ENCODE data around the gene PIGN. TPM values are rescaled to one million over a fixed set of nuclear protein-coding genes. Genes with fewer than 3 reads are reported as not detected.

The PIGN gene
- total RNA-seq, 1 experiment from 2014 or later: 52.5 TPM

- CTCF ChIA-PET: interaction anchor here (0.6 to 1.4 kb wide), 6 partner anchors 10 to 629 kb away, joined by 3 to 9 read pairs (median 4); no protein-coding TSS in a partner anchor
- no peak overlapping the region for H3K27ac Mint-ChIP-seq (ENCODE audit: unreplicated experiment)
- DNase-seq: peak; percentile 72
- intact Hi-C loops (cut with micrococcal nuclease; ENCODE audit: unreplicated experiment): loop anchor here (1.0 kb wide), 4 partner anchors 495 to 809 kb away; no protein-coding TSS in a partner anchor
- no peaks in the 10 kb centered on the region for H3K27me3 Mint-ChIP-seq (ENCODE audit: unreplicated experiment)
- no peak overlapping the region for H3K4me3 Mint-ChIP-seq (ENCODE audit: low read depth, unreplicated experiment)
- no peaks in the 10 kb centered on the region for H3K36me3 Mint-ChIP-seq (ENCODE audit: insufficient read depth, unreplicated experiment)
- TF ChIP-seq, protein P1, sequence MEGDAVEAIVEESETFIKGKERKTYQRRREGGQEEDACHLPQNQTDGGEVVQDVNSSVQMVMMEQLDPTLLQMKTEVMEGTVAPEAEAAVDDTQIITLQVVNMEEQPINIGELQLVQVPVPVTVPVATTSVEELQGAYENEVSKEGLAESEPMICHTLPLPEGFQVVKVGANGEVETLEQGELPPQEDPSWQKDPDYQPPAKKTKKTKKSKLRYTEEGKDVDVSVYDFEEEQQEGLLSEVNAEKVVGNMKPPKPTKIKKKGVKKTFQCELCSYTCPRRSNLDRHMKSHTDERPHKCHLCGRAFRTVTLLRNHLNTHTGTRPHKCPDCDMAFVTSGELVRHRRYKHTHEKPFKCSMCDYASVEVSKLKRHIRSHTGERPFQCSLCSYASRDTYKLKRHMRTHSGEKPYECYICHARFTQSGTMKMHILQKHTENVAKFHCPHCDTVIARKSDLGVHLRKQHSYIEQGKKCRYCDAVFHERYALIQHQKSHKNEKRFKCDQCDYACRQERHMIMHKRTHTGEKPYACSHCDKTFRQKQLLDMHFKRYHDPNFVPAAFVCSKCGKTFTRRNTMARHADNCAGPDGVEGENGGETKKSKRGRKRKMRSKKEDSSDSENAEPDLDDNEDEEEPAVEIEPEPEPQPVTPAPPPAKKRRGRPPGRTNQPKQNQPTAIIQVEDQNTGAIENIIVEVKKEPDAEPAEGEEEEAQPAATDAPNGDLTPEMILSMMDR (IDR thresholded peaks at IDR 0.05; ENCODE audit: unreplicated experiment): peak; percentile 85
- no peaks in the 10 kb centered on the region for H3K9me3 Mint-ChIP-seq (ENCODE audit: low read depth, unreplicated experiment)
- BruUV-seq (replicated peaks): no TSS peak
- H3K4me1 Mint-ChIP-seq (ENCODE audit: low read depth, unreplicated experiment): no peaks in the 10 kb centered on the region
Observed at GRCh38 chr18:62131301-62131909, 55.5 kb downstream of the PIGN start.

DNA sequence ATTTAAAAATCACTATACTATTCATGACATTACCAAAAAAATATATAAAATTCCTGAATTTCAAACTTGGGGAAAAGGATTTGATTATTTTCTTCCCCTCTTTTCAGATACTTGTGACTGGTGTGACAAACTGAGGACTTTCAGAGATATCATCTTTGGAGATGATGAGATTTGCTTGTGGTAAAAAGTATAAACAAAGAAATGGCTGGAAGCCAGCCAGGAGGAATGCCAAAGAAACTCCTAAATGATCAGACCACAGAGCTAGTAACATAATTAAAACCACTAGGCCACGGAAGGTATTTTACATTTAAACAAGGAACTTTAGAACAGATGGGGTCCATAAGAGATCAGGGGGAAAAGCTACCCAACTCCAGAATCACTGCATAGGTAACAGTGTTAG is 58.7 kb downstream of the PIGN start:
- TF ChIP-seq, protein P1 (IDR thresholded peaks at IDR 0.05; ENCODE audit: unreplicated experiment): no peak
- Mint-ChIP-seq H3K36me3 (ENCODE audit: insufficient read depth, unreplicated experiment) (no peaks in the 10 kb centered on the region), H3K9me3 (ENCODE audit: low read depth, unreplicated experiment) (no peaks in the 10 kb centered on the region), H3K4me3 (ENCODE audit: low read depth, unreplicated experiment) (no peak overlapping the region), H3K27ac (ENCODE audit: unreplicated experiment) (no peak overlapping the region), H3K27me3 (ENCODE audit: unreplicated experiment) (no peaks in the 10 kb centered on the region), H3K4me1 (ENCODE audit: low read depth, unreplicated experiment) (no peaks in the 10 kb centered on the region)
- CTCF ChIA-PET: no interaction called here
- intact Hi-C loops (cut with micrococcal nuclease; ENCODE audit: unreplicated experiment): loop anchor here (10.0 kb wide), 1 partner anchor 213 kb away; no protein-coding TSS in a partner anchor
- no TSS peak for BruUV-seq (replicated peaks)
- DNase-seq: no peak

DNA sequence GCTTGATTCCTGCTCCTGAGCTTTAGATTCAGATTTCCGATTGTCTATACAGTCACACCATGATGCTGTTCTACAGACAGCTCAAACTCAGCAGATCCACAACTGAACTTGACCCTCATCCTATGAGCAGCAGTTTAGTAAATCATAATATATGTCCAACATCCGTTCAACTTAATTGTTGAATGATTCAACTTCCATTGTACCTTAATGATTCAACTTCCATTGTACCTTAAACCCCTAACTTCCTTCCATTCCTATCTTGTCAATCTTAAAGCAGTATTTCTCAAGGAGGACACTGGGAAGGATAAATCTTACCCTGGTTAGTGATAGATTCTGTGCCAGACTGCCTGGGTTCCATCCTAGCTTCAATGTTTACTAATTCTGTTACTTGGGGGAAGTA is 60.1 kb downstream of the PIGN start:
- no peak overlapping the region for H3K4me3 Mint-ChIP-seq (ENCODE audit: low read depth, unreplicated experiment)

GRCh38 chr18:62125702-62126101 is 61.2 kb downstream of the PIGN start:
- no peaks in the 10 kb centered on the region for H3K36me3 Mint-ChIP-seq (ENCODE audit: insufficient read depth, unreplicated experiment)
- no TSS peak for BruUV-seq (replicated peaks)
- no peak overlapping the region for H3K4me3 Mint-ChIP-seq (ENCODE audit: low read depth, unreplicated experiment)
- intact Hi-C loops (cut with micrococcal nuclease; ENCODE audit: unreplicated experiment): loop anchor here (10.0 kb wide), 1 partner anchor 211 kb away; no protein-coding TSS in a partner anchor
- H3K27me3 Mint-ChIP-seq (ENCODE audit: unreplicated experiment): no peaks in the 10 kb centered on the region
- peaks cover 10% of the 10 kb centered on the region for H3K4me1 Mint-ChIP-seq (ENCODE audit: low read depth, unreplicated experiment)
- no peak for DNase-seq
- TF ChIP-seq, protein P1 (IDR thresholded peaks at IDR 0.05; ENCODE audit: unreplicated experiment): no peak
- no peaks in the 10 kb centered on the region for H3K9me3 Mint-ChIP-seq (ENCODE audit: low read depth, unreplicated experiment)
- CTCF ChIA-PET: no interaction called here
- H3K27ac Mint-ChIP-seq (ENCODE audit: unreplicated experiment): no peak overlapping the region

More for the DNA sequence above, 60.1 kb downstream of the PIGN start:
- Mint-ChIP-seq H3K36me3 (ENCODE audit: insufficient read depth, unreplicated experiment) (no peaks in the 10 kb centered on the region), H3K27me3 (ENCODE audit: unreplicated experiment) (no peaks in the 10 kb centered on the region), H3K27ac (ENCODE audit: unreplicated experiment) (no peak overlapping the region), H3K4me1 (ENCODE audit: low read depth, unreplicated experiment) (peaks cover 7% of the 10 kb centered on the region), H3K9me3 (ENCODE audit: low read depth, unreplicated experiment) (no peaks in the 10 kb centered on the region)
- intact Hi-C loops (cut with micrococcal nuclease; ENCODE audit: unreplicated experiment): loop anchor here (10.0 kb wide), 1 partner anchor 212 kb away; no protein-coding TSS in a partner anchor
- TF ChIP-seq, protein P1 (IDR thresholded peaks at IDR 0.05; ENCODE audit: unreplicated experiment): no peak
- CTCF ChIA-PET: interaction anchor here (1.2 kb wide), 1 partner anchor 11 kb away, joined by 4 read pairs; no protein-coding TSS in a partner anchor
- no peak for DNase-seq
- no TSS peak for BruUV-seq (replicated peaks)
